A204.1 (cell line): ENCODE data around the gene GMFB.
"Not testable (repeated sequence)": the region's sequence is repeated elsewhere in the genome, so short reads cannot be mapped to it uniquely, and the experiment has no call there.

Source experiments
- FAIRE-seq: peaks from 2 replicates; lab custom pipeline; 2012; peaks lifted over from hg19 to GRCh38; lab: Jason Lieb, UNC

Gene GMFB

DNA sequence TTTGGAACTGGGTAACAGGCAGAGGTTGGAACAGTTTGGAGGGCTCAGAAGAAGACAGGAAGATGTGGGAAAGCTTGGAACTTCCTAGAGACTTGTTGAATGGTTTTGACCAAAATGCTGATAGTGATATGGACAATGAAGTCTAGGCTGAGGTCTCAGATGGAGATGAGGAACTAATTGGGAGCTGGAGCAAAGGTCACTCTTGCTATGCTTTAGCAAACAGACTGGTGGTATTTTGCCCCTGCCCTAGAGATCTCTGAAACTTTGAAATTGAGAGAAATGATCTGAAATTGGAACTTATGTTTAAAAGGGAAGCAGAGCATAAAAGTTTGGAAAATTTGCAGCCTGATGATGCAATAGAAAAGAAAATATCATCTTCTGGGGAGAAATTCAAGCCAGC is 30.2 kb downstream of the GMFB start:
- not testable (repeated sequence) for FAIRE-seq

DNA sequence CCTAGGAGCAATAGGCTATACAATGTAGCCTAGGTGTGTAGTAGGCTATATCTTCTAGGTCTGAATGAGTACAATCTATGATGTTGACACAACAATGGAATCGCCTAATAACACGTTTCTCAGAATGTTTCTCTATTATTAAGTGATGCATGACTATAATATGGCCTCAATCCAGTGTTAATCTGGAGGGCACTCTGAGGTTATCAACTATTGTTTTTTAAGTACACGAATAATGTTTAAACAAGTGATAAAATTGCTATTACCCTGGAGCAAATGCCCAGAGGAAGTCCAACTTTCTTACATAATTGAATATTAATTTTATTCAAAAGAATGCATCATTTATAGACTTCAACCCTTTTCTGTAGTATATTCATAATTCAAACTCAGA is 31.2 kb downstream of the GMFB start:
- FAIRE-seq: no peak

GRCh38 chr14:54456820-54457608 is 31.8 kb downstream of the GMFB start:
- FAIRE-seq: peak; percentile 68

- FAIRE-seq: no peak
These were observed 33.4 kb downstream of the GMFB start for GRCh38 chr14:54455363-54455762.

- not testable (repeated sequence) for FAIRE-seq
These were observed 34.8 kb downstream of the GMFB start for GRCh38 chr14:54453990-54454389.

GRCh38 chr14:54453252-54453651 is 35.5 kb downstream of the GMFB start:
- no peak for FAIRE-seq

GRCh38 chr14:54451961-54452360 is 36.8 kb downstream of the GMFB start:
- FAIRE-seq: no peak

DNA sequence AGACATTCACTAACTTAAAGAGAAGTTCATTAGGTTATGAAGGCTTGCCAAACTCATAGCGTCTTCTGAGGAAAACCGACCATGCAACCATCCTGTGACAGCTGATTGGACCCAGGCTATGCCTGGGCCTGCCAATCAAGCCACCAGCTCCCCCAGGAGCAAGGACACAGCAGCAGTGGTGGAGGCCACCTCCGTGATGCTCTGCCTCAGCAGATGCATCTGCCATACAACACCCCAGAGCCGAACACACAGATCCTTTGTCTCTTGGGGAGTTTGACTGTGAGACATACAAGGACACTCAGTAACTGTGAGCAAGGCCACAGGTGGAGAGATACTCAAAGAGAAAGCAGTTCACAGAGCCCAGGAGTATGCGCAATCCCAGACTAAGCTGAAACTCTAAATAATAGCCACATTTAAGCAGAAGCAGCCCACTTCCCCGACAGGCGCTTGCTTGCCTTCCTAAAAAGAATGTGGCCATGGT is 37.6 kb downstream of the GMFB start:
- no peak for FAIRE-seq

DNA sequence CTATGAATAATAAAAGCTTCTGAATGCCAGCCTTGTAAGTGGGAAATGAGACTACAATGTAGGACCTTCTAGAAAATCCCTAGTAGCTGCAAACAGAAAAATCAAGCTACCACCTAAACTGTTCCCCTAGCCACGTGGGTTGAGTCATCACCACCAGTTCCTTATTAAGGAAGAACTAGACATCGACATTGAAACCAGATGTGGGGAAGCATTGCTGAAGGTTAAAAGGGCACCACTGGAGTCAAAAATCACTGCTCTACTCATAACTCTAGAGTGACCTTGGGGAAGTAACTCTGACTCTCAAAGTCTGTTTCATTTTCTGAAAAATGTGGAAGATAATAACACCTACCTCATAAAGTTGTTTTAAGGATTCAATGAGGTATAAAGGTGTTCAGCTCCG is 38.2 kb downstream of the GMFB start:
- no peak for FAIRE-seq

DNA sequence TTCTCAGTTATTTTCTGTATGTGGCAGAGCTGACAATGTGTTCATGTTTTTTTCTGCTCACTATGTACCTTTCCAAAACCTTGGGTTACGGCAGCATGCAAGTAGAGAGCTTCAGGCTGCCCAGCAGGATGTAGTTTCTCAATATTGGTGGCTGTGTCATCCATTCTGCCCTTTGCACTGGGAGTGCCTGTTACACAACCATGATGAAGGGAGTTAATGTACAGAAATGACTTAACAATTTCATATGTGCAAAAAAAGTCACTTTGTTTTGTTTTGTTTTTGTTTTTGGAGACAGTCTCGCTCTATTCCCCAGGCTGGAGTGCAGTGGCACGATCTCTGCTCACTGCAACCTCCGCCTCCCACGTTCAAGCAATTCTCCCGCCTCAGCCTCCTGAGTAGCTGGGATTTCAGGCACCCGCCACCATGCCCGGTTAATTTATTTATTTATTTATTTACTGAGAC is 41.5 kb downstream of the GMFB start:
- no peak for FAIRE-seq

DNA sequence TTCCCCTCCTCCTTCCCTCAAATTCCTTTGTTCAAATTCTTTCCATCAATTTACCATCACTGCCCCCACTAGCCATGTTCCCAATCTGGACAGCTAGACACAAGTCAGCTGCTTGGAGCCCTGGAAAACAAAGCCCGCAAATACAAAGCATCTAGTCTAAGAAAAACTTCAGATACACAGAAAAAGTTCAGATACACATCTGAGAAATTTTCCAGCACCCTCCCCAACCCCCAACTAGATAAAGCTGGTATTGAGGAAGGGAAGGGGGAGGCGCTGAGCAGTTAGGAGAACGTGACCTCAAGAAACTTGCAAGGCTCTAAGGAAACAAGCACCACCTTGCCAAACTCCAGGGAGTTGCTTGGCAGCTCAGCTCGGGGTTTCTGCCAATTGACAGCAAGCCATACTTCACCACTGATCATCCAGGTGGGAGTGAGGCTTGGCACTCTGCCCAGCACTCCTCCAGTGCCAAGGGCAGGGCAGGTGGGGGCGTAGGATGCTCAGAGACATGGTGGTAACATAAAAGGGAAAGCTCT is 42.6 kb downstream of the GMFB start:
- no peak for FAIRE-seq

DNA sequence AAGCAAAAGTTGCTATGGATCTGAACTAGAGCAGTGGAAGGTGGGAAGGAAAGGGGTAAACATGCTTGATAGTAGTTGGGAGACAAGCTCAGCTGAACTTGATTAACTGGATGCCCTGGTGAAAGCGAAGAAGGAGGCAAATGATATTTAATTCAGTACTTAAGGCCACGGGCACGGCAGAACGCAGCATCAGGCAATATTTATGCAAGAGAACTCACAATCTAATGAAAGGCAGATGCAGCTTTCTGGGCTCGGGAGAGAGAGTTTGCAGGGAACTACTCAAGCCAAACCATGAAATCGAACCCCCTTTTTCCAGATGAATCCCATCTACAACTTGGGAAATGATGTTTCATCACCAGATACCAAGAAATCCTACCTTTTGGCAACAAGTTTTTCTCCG is 44.1 kb downstream of the GMFB start:
- FAIRE-seq: no peak

DNA sequence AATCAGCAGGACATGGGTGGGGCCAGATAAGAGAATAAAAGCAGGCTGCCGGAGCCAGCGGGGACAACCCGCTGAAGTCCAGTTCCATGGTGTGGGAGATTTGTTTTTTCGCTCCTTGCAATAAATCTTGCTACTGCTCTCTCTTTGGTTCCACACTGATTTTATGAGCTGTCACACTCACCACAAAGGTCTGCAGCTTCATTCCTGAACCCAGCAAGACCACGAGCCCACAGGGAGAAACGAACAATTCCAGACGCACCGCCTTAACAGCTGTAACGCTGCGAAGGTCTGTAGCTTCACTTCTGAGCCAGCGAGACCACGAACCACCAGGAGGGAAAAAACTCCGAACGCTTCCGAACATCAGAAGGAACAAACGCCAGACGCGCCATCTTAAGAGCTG is 44.8 kb downstream of the GMFB start:
- FAIRE-seq: no peak

GRCh38 chr14:54442961-54443360 is 45.8 kb downstream of the GMFB start:
- not testable (repeated sequence) for FAIRE-seq

DNA sequence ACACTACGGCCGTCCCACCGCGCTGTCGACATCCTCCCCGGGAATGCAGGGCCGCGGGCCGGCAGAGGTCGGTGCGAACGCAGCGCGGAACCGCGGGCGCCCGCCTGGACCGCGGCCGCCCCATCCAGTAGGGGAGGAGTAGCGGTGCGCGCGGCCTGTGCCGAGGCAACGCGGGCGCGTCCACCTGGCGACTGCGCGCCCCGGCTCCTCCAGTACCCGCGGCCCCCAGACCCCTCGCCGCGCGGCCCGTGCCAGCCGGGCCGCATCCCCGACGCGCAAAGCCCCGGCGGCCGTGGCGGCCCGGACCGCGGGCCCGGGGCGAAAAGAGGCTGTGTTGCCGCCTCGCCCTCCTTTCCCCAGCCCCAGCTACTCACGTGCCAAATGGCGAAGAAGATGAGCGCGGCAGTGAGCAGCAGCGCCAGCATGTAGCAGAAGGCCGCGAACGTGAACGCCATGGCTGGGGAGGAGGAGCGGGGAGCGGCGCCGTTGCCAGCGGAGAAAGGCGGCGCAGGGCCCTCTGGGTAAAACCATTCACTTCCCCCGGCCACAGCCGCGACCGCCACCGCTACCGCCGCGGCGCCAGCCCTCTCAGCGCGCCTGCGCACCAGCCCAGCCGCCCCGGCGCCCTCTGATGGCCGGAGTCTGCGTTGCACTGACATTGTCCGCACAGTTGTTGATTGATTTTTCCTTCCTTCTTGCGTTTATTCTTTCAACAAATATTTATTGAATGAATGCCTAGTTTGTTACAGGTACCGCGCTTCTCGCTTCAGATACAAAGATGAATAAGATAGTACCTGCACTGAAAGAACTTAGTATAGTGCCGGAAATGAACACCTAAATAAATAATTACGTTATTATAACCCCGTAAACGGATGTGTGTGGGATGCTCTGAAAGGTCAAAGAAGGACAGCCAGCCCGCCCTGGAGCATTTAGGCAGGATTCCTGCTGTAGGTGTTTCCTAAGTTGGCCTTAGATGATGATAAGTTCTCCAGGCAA is 47.6 kb downstream of the GMFB start, which contains the start of gene CNIH1:
CNIH1 (minus strand) TSS at position 502 of the 996 bp plus-strand sequence; CDS start at position 455, 47 bp downstream.
- FAIRE-seq: no peak

DNA sequence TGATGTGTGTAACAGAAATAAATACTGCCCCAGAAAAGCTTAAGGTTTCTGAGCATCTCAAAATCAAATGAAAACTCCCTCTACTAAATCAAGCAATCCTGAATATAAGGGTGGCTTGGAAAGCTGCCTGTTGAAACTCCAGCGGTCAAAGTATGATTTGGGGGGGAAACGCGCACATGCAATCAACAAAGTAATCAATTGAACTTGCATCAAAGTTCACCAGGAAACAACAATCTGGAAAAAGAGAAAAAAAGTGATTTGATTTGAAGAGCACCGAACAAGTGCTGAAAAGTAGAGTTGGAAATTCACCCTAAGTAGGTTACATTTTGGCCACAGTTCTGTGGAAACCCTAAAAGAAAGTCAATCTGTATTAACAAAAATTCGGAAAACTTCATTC is 48.3 kb downstream of the GMFB start:
- FAIRE-seq: no peak

DNA sequence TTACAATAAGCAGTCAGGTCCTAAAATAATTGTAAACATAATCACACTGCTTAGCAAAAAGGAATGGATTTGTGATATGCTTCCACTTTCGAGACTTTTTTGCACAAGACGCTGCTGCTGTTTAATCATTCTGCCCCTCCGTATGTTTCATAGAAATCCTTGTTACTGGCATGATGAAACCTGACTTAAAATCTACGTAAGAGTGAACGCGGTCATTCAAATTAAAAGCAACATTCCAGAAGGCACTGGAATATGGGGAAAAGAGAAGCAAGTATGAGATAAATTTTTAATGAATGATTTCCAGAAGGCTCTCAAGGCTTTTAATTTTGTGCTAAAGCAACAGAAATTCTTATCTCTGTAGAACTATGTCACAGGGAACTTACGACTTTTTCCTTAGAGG is 48.7 kb downstream of the GMFB start:
- no peak for FAIRE-seq

DNA sequence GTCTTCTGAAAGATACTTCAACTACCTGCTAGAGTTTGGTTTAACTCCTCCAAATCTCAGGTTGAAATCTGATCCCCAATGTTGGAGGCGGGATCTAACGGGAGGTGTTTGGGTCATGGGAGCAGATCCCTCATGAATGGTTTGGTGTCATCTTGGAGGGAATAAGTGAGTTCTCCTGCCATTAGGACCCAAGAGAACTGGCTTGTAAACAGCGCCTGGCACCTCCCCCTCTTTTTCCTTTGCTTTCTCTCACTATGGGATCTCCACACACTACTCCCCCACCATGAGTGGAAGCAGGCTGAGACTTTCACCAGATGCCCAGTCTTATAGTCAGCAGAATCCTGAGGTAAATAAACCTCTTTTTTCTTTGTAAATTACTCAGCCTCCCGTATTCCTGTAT is 50.1 kb downstream of the GMFB start:
- FAIRE-seq: no peak

DNA sequence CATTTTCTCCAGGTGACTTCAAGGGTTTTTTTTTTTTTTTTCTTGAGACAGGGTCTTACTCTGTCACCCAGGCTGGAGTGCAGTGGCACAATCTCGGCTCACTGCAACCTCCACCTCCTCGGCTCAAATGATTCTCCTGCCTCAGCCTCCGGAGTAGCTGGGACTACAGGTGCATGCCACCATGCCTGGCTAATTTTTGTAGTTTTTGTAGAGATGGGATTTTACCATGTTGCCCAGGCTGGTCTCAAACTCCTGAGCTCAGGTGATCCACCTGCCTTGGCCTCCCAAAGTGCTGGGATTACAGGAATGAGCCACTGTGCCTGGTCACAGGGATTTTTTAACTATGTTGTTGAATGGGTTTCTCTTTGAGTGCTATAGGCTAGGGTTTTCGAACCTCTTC is 50.8 kb downstream of the GMFB start:
- not testable (repeated sequence) for FAIRE-seq

DNA sequence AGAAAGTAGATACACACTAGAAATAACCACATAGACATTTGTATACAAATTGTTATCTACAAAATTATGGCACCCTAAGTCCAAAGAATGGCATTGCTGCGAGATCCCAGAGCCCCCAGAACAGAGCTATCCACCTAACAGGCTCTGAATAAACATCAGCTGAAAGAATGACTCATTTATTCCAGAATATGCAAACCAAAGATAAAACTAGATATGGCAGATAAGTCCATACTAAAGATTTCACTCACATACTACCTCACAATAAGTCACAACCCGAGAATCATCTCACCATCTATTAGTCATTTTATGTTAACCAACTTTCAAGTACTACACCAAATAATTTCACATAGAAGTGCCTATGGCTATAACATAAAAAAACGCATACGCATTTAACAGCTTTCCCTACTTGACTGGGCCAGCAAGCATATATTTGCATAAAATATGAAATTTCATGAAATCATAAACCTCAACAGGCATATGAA is 53.2 kb downstream of the GMFB start:
- no peak for FAIRE-seq

DNA sequence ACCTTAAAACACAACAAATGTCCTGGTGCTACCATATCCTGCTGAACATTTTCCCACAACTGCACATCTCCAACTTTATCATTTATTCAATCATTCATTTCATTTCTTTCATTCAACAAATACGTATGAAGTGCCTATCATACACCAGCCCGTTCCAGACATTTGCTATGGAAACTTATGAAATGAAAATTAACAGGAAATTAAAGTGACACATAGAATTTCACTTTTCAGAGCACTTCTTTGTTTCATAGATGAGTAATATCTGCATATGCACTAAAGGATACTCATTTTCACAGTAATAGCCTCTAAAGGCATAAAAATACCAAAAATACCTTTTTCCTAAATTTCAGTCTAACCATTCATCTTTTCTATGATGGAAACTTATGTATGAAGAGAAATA is 60.3 kb downstream of the GMFB start:
- no peak for FAIRE-seq

GRCh38 chr14:54427871-54428270 is 60.9 kb downstream of the GMFB start:
- no peak for FAIRE-seq
